AG09309 (cell line): ENCODE results near the gene STIMATE.

ENCODE experiments used
- DNase-seq: peaks from one replicate; pipeline ENCODE4 v3.0.0-alpha.2; 2010; ENCODE audit warnings: low read depth
- H3K4me3 ChIP-seq: 2 replicates; pipeline ENCODE4 v1.5.1; 2011; ENCODE audit warnings: mild to moderate bottlenecking, low read depth, low read length, moderate library complexity; ENCODE audit not compliant: control insufficient read depth
- CTCF ChIP-seq: IDR thresholded peaks from 2 replicates; pipeline ENCODE4 v1.5.1; 2011; ENCODE audit warnings: mild to moderate bottlenecking, low read depth, low read length, inconsistent platforms; ENCODE audit not compliant: insufficient read depth, control insufficient read depth; ENCODE audit errors: missing control alignments

STIMATE gene

DNA sequence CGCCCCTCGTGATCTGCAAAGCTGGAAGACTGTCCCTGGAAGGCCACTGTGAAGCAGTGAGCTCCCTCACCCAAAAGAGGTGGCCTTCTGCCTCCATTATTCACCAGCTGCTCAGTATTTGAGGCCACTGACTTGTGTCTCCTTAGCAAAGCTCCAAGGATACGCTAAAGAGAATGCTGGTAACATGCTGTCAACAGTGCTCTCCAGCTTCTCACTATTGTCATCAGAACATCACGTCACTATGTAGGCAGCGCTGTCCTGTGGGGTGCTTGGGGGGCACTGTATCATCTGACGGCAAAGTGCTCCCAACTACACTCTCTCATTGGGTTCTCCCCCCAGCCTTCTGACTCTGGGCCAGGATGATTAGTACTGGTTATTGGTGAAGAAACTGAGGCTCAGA, 81.1 kb downstream of the STIMATE start:
- no peak for TF ChIP-seq CTCF
- DNase-seq = no peak
- no peak overlapping the region for H3K4me3 ChIP-seq

GRCh38 chr3:52813810-52814209, 83.5 kb downstream of the STIMATE start:
- TF ChIP-seq CTCF = no peak
- H3K4me3 ChIP-seq = no peak overlapping the region
- DNase-seq = no peak

DNA sequence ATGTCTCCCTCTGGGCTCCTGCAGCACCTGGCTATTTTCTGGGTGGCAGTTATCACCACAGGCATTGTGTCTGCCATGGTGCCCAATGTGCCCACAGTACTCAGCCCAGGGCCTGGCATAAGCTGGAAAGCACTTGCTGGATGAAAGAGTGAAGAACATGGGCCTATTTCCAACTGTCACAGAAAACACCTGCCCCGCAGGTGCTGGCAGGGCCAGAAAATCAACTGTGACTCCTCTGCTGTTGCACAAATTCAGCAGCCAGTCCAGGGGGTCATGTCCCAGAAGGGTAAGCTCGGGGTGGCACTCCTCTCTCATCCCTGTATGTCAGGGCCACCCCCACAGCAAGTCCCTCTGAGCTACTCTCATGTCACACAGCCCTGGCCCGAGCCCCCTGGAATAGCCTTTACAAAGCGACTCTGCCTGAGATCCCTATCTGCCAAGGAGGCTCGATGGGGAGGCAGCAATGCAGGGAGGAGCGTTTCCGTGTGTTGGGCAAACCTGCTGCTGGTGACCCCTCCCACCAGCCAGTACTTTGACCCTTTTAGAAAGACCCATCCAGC, 85.8 kb downstream of the STIMATE start:
- no peak overlapping the region for H3K4me3 ChIP-seq
- TF ChIP-seq CTCF = no peak
- DNase-seq = no peak

DNA sequence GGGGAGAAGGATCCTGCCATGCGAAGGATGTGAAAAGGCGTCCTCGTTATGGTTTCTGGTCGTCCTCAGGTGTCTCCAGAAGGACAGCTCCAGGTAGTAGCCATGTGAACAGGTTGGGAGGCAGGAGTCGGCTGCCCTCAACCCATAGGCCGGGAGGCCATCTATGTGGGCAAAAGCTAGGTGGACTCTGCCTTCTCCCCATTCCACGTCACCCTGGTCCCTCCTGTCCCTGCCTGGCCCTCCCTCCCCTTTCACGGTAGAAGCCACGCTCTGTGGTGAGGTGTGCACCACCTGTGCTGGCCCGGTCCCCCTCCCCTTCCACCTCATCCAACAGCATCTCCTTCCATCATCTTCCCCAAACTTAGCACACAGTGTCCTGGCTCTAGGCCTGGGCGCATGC, 86.4 kb downstream of the STIMATE start:
- DNase-seq = no peak
- no peak for TF ChIP-seq CTCF

DNA sequence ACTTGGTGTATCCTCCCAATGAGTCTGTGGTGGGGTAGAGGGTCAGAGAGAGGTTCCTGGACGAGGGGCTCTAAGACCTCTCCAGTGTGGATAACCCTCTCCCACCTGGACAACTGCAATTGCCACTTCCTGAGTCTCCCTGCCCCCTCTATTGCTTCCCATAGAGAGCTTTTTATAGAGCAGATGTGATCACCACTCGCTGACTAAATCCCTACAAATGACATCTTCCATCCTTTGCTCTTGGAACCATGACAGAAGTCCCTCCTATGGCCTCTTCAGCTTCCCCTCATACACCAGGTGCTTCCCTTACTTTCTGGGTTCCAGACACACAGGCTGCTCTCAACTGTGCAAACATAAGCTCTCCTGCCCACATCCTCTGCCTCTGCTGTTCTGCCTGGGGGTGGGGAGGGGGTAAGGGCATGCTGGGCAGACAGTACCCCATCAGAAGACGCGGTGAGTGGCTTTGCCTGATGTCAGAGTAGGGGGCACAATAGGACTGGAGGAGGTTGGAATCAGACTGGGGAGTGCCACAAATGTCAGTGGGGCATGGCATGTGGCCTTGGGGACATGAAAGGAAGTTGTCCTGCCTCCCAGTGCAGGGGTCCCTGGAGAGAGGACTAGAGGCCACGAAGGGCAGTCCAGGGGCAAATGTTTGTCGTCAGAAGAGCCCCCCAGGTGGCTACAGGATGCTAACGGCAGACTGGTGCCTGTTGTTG, 87.5 kb downstream of the STIMATE start:
- no peak overlapping the region for H3K4me3 ChIP-seq

More for the DNA sequence above, 86.4 kb downstream of the STIMATE start:
- H3K4me3 ChIP-seq = no peak overlapping the region

GRCh38 chr3:52809149-52809548, 88.2 kb downstream of the STIMATE start:
- TF ChIP-seq CTCF = no peak
- H3K4me3 ChIP-seq = no peak overlapping the region
- DNase-seq = no peak

More for the DNA sequence above, 87.5 kb downstream of the STIMATE start:
- no peak for TF ChIP-seq CTCF
- no peak for DNase-seq
